Anterior cingulate cortex (tissue), 58 donors: Measurements from ENCODE around the gene TGM4.

Source experiments
- DNase-seq, 58 donors: peaks; one replicate each; lab custom pipeline; 2025; lab: John Stamatoyannopoulos, UW

TGM4 gene

DNA sequence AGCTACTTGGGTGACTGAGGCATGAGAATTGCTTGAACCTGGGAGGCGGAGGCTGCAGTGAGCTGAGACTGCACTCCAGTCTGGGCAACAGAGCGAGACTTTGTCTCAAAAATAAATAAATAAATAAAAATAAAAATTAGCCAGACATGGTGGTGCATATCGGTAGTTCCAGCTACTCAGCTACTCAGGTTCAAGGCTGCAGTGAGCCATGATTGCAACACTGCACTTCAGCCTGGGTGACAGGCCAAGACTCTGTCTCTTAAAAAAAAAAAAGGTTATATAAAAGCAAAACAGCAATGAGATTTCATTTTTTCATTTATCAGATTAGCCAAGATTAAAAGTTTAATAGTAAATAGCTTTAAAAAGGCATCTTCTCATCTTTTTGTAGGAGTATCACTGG is 2.9 kb downstream of the TGM4 start:
- no peak for DNase-seq

DNA sequence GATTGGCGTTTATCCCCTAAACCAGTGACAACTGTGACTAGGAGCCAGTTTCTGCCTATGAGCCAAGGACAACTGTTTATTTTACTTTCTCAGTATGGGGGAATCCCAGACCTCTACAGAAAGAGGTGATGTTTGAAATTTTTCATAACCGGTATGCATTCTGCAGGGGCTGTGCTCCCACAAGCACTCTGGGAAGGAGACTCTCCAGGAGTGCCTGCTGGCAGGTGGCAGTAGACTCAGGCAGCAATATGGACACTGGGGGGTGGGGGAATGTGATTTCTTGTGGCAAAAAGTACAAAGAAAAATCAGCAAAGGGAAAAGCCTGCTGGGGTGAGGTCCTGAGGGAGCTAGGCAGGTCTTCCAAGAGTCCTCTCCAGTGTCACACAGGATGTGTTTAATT is 5.9 kb downstream of the TGM4 start:
- DNase-seq = no peak

DNA sequence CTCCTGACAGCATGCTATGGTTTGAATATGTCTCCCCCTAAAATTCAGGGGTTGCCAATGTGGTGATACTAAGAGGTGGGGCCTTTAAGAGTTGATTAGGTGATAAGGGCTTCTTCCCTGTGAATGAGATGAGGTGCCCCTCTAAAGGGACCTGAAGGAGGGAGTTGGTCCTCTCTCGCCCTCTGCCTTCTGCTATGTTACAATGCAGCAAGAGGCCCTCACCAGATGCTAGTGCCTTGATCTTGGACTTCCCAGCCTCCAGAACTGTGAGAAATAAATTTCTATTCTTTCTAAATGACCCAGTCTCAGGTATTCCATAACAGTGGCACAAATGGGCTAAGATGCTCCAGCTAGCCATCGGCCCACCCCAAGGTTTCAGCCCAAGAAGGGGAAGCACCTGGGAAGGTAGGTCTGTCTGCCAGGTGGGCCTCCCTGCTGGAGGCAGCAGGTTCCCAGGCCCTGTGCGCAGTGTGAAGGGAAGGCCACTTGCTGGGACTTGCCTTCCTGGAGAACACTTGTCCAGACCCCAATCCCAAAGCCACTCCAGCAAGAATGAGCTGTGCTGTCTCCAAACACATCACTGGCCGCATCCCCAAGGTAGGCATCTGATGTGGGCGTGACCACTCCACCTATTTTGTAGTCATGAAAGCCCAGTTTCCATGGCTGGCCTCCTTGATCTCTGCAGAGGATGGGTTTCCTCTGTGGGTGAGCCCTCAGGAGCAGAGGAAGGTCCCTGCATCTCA is 9.0 kb downstream of the TGM4 start:
- DNase-seq = no peak

DNA sequence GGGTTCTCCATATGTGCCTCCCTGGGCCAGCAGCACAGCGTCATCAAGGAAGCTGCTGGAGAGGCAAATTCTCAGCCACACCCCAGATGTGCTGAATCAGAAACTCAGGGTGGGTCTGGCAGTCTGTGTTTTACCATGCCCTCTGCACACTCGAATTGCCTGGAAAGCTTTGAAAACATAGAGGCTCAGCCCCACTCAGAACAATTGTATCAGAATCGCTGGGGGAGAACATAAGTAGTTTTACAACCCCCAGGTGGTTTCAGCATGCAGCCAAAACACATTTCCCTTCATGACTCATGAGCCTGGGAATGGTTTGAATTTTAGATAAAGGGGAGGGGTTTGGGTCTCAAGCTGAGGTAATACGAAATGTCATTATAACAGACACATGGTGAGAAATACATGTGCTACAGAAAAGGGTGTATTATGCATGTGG is 9.6 kb downstream of the TGM4 start:
- no peak for DNase-seq

DNA sequence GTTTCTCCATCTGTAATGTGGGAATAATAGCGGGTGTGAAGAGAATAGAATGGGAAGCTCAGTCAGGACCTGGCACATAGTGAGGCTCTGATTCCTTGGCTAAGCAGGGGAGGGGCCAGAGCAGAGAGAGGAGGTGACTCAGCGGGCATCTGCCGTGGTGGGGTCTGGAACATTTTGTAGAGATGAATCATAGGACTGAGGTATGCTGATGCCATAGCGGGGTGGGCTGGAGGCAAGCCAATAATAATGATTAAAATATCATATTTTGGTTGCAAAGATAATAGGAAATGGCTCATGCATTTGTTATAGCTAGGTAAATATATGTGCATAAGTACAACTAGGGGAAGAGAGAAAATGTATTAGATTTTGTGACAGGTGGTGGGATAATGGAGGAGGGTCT is 11.2 kb downstream of the TGM4 start:
- peak in 3 of 58 donors; percentile 4 to 7 (median 6) for DNase-seq

DNA sequence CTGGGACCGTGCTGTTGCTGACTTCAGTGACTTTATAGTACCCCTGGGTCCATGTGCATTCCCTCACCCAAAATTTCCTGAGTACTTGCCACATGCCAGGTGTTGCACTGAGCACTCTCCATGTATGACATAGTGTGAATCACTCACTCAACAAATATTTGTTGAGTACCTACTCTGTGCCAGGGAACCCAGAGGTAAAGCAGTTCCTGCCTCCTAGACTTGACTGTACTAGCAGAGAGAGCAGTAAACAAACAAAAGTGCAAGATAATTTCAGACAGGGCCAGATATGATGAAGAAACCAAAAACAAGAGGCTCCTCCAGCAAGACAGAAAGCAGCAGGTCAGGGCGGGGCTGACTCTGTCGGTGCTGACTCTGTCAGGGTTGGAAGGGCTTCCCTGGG is 12.2 kb downstream of the TGM4 start:
- no peak for DNase-seq

DNA sequence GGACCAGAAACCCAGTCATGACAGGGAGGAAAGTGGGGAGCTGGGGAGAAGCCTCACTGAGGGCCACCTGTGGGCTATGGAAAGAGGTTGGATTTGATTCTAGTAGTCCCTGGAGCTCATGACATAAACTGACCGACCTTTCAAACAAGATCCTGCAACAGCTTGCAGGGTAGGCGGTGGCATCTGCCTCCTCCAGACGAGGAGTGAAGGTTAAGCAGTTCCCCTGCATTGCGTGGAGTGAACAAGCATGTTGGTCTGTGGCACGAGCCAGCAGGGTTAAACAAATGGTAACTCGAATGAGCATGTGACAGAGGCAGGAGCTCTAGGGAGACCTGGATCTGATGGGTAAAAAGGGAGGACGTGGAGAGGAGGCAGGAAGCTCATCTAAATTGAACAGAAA is 12.7 kb downstream of the TGM4 start:
- no peak for DNase-seq

DNA sequence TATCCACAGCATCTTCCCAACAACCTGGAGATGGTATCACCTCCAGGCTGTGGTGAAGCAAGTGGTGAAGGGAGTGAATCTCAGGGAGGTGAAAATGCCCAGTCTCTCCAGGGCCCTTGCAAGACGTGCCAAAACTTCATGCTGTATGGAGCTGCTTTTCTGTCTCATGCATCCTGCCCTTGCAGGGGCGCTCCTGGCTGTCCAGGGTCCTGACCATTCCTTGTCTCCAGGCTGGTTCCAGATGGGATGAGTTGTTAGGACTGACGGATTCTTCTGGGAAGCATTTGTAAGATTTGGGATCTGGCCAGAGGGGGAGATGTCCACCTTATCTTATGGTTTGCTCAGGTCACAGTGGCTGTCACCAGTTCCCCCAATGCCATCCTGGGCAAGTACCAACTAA is 15.8 kb downstream of the TGM4 start:
- DNase-seq = no peak

DNA sequence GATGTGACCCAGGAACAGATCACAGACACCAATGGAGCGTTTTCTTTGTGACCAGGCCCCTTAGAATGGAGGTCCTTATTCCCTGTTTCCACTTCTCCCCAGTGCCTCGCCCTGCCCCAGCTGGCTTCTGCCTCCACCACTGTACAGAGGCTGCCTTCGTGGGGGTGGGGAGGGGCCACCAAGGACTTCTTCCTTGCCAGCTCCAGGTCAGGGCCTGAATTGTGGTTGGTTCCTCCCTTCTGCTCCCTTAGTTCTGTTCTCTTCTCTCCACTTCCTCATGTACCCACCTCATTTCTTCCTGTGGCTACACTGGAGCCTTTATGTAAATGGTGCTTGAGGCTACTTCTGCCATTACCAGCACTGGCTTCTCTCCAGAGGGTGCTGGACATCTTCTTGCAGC is 16.4 kb downstream of the TGM4 start:
- DNase-seq = no peak

DNA sequence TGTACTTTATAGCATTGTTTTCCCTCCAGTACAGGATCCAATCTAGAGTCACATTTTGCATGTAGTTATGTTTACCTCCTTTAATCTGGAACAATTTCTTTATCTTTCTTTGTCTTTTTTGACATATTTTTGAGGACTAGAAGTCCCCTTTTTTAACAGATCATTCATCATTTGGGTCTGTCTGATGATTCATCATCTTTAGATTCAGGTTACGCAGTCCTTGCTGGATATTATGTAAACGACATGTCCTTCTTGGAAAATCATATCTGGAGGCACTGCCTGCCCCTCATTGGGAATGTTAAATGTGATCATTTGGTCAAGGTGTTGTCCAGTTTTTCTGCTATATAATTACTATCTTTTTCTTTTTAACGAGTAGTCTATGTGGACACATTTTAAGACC is 18.3 kb downstream of the TGM4 start:
- DNase-seq = no peak

DNA sequence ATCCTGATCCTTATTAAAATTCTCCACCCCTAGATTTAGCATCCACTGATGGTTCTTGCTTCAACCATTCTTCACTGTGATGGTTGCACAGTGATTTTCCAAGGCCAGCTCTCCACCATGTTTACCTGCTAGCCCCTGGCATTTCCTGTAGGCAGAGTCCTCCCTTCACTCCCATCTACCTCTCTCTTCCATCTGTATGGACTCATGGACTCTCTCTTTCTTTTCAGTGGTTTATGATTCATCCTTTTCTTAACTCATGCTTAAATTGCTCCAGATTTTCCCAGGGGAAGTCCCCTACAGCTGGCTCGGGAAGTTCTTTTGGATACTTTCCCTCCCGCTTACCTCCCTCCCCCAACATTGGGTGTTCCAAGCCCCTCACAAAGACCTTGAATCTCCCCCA is 18.7 kb downstream of the TGM4 start:
- no peak for DNase-seq

DNA sequence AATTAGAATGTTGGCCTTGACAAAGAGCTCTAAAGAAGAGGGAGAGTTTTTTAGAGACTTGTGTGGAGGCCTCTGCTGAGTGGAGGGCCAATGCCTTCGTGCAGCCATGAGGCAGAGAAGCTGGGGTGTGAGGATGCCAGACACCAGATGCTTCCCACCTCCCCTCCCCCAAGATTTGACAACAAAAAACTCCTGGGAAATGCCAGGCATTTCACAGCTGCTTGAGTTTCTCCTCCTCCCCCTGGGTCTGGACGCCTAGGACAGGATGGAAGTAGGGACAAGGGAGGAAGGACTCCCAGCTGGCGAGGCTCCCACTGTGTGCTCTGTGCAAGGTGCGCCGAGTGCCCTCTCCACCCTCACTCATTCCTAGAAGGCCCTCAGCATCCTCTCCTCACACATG is 20.1 kb downstream of the TGM4 start:
- DNase-seq = no peak

DNA sequence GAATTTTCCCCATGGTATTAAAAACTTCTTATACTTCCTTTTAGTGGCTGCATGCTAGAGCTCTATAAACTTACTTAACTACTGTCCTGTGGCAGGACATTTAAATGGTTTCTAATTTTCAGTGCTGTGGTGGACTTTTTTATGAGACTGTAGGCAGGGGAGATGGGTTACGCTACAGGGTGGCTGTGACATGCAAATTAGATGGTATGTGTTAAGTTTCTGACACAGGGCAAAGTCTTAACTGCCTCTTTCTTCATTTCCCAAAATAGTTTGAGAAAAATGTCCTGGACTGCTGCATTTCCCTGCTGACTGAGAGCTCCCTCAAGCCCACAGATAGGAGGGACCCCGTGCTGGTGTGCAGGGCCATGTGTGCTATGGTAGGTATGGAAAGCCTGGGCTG is 22.0 kb downstream of the TGM4 start:
- no peak for DNase-seq

DNA sequence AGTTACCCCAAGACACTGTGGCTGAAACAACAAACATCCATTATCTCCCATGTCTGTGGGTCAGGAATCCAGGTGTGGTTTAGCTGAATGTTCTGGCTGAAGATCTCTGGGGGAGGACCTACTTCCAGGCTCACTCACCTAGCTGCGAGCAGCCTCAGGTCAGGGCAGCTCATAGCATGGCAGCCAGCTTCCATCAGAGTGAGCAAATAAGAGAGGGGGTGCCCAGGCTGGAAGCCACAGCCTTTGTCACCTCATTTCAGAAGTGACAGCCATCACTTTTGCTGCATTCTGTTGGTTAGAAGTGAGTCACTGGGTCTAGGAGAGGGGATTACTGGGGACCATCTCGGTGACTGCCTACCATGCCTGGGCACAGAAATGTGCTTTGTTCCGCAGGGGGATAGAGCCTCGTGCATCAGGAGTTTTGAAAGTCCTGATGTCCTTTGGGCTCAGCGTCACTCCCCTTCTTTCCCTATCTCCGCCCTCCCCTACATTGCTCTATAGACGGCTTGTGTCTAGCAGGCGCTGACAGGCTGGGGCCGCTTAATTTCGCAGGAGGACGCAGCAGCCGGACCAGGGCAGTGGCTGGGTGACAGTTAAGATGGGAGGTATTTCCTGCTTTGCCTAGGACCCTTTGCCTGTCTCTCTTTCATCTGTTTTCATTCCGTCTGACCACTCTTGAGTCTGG is 25.4 kb downstream of the TGM4 start:
- DNase-seq = no peak

DNA sequence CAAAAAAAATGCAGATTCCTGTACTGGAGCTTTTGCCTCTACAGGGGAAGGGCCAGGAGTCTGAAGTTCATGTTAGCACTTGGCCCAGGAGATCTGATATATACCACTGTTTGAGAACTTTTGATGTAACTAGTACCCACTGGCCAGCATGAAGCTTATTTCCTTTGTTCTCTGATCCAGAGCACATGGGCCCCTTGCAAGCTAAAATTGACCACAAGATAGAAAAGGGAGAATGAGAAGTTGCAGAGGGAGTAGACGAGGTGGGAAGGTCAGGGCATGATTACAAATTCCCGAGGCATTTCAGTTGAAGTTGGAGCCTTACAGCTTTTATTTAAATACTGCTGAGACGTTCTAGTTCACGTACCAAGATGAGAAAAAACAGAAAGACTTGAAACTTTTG is 28.2 kb downstream of the TGM4 start:
- no peak for DNase-seq

DNA sequence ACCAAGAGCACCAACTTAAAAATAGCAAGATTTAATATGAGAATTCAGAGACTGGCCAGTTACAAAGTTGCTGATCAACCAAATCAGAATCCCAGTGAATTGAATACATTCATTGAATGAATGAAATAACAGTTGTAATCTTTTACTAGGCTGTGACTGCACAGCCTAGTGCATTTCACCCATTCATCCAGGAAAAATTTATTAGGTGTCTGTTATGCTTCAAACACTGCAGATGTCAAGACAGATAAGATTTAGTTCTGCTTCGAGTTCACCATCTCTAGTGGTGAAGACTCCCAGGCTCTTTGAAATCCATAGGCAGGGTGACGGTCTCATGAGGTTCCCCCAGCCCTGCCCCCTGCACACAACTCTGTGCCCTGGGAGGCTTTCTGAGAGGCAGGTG is 28.9 kb downstream of the TGM4 start:
- no peak for DNase-seq

DNA sequence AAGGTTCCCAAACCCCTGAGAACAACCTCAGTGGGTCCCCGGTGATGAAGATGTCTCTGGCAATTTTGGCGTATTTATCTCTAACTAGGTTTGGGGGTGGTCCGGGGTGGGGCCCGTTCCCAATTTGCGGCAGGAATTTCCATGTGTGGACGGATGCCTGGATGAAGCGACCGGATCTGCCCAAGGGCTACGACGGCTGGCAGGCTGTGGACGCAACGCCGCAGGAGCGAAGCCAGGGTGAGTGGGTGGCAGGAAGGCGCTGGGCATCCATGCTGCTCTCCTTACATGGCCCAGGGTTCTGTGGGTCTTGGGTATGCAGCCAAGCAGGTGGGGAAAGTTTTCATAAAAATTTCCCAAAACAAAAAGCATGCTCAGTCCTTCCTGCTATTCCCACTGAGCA is 29.3 kb downstream of the TGM4 start:
- DNase-seq = no peak

DNA sequence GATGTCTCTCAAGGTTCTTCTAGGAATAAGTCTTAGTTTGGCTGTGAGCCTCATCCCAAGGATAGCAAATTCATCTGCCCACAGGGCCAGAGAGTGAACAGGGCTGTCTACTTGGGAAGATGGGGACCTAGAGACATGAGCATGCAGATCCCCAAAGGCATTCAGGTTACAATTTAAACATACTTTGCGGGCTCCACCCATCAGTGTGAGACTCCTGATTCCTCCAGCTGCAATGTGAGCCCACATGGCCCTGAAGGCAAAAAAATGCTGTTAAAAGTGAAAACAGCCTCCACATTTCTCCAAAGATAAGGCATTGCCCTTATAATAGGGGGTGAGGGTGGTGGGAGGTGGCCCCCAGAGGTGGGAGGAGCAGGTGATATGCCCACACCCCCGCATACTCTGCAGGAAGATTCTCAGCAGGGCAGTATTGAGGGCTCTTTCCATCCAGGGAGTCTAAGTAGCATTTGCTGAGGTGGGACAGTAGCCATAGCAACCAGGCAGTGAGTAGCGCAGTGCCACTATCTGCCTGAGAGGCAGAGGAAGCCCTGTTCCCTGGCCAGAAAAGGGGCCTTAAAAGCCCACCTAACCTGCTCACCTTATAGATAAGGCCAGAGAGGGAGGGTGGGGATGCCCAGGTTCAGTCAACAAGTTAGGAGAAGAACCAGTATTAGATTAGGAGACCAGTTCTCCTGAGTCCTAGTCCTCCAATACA is 31.2 kb downstream of the TGM4 start:
- DNase-seq = no peak

DNA sequence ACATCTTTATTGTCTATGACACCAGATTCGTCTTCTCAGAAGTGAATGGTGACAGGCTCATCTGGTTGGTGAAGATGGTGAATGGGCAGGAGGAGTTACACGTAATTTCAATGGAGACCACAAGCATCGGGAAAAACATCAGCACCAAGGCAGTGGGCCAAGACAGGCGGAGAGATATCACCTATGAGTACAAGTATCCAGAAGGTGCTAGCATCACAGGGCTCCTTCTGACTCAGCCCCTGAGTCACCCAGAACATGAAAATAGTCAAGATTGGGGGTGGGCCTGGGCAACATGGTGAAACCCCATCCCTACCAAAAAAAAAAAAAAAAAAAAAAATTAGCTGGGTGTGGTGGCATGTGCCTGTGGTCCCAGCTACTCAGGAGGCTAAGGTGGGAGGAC is 32.6 kb downstream of the TGM4 start:
- DNase-seq = no peak

DNA sequence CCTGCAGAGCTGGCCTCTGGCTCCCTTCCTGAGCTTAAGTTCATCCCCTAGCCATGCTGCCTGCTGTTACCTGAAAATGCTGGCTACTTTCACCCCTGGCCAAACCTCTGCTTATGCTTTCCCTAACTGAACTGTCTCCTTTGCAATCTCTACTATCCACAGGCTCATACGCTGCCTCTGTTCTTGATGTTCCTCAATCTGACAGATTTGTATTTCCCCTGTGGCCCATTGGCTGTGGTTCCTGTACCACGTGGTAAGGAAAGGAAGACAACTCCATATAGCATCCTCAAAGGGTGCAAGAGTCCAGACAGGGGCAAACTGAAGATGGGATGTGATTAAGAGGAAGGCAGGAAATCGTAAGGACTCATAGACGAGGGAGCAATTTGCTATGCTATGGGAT is 33.2 kb downstream of the TGM4 start:
- DNase-seq = no peak

DNA sequence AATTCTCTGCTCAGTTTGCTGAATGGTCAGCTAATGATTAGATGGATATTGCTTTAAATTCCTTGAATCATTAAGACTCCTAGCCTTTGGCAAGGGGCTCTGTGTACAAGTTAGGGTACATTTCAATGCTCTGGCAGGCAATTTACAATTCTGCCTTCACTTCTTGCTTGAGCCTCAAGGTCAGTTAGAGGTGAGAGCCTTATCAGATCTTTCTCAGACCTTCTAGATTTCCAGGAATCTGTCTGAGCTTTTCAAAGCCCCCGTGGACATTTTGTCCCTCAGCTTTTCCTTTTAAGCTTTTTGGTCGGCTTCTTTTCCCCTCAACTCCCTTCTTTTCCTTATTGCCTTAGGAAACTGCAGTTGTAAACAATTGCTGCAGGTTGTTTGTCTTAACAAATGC is 34.7 kb downstream of the TGM4 start:
- DNase-seq = no peak

DNA sequence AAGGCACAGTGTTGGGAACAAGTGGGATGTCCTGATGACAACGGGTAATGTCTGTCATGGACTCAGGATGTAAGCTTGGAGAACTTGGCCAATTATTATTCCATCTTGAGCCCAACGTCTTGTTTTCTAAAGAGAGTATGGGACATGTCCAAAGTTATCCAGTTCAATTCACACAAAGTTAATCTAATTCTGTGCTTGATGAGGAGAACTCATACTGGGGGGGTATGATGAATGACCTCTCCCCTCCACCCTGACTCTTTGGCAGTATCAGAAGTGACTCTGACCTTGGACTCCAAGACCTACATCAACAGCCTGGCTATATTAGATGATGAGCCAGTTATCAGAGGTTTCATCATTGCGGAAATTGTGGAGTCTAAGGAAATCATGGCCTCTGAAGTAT is 36.3 kb downstream of the TGM4 start:
- no peak for DNase-seq
